Loucy (cell line): ENCODE results near the gene PEG3.

Experiments used
- H2AFZ ChIP-seq: fragments of 200-600 bp; sonication (generic); 2 replicates; pipeline ENCODE4 v1.6.0; 2016; ENCODE audit warnings: antibody characterized with exemption, mild to moderate bottlenecking, low read length, moderate library complexity
- H3F3A ChIP-seq: fragments of 200-600 bp; 2 replicates; pipeline ENCODE4 v1.6.0; 2016; ENCODE audit warnings: antibody characterized with exemption, low read depth, mild to moderate bottlenecking
- H3K27me3 ChIP-seq: fragments of 200-600 bp; sonication (generic); 2 replicates; pipeline ENCODE4 v1.6.1; 2014; ENCODE audit warnings: low read length, mild to moderate bottlenecking; ENCODE audit not compliant: insufficient read depth, poor library complexity, severe bottlenecking
- H3K36me3 ChIP-seq: fragments of 200-600 bp; sonication (generic); 2 replicates; pipeline ENCODE4 v1.6.1; 2016; ENCODE audit warnings: low read length; ENCODE audit not compliant: insufficient read depth
- H3K4me1 ChIP-seq: fragments of 200-600 bp; sonication (generic); 2 replicates; pipeline ENCODE4 v1.5.1; 2014; ENCODE audit warnings: low read length, mild to moderate bottlenecking; ENCODE audit not compliant: insufficient read depth, poor library complexity, severe bottlenecking
- H3K4me2 ChIP-seq: fragments of 200-600 bp; sonication (generic); 2 replicates; pipeline ENCODE4 v1.6.0; 2014; ENCODE audit warnings: antibody characterized with exemption, low read length, low read depth, mild to moderate bottlenecking; ENCODE audit not compliant: poor library complexity, severe bottlenecking
- H3K4me3 ChIP-seq: fragments of 200-600 bp; sonication (generic); 2 replicates; pipeline ENCODE4 v1.5.1; 2014; ENCODE audit warnings: low read length, mild to moderate bottlenecking, mixed read lengths; ENCODE audit not compliant: poor library complexity, severe bottlenecking
- H3K79me2 ChIP-seq: fragments of 200-600 bp; sonication (generic); 2 replicates; pipeline ENCODE4 v1.6.1; 2014; ENCODE audit warnings: low read length; ENCODE audit not compliant: insufficient read depth
- H3K9ac ChIP-seq: fragments of 200-600 bp; sonication (generic); 2 replicates; pipeline ENCODE4 v1.6.0; 2014; ENCODE audit warnings: mild to moderate bottlenecking, low read depth, low read length, moderate library complexity; ENCODE audit not compliant: poor library complexity, severe bottlenecking
- H3K9me2 ChIP-seq: fragments of 200-600 bp; sonication (generic); replicated peaks from 2 replicates; pipeline ENCODE4 v1.6.1; 2016; ENCODE audit warnings: low read depth, low read length, mixed read lengths
- H3K9me3 ChIP-seq: fragments of 200-600 bp; sonication (generic); 2 replicates; pipeline ENCODE4 v1.6.1; 2014; ENCODE audit warnings: mild to moderate bottlenecking, antibody characterized with exemption, low read length, low read depth; ENCODE audit not compliant: insufficient read depth
- H4K20me1 ChIP-seq: fragments of 200-600 bp; sonication (generic); 2 replicates; pipeline ENCODE4 v1.6.0; 2014; ENCODE audit warnings: antibody characterized with exemption, low read length, mild to moderate bottlenecking; ENCODE audit not compliant: insufficient read depth, poor library complexity, severe bottlenecking
- CTCF ChIP-seq: fragments of 200-600 bp; sonication (generic); conservative IDR thresholded peaks from 2 replicates; pipeline ENCODE4 v1.5.1; 2014; ENCODE audit warnings: mild to moderate bottlenecking, antibody characterized with exemption, low read length
- EZH2phosphoT487 ChIP-seq: fragments of 200-600 bp; IDR thresholded peaks from 2 replicates; pipeline ENCODE4 v1.6.1; 2018; ENCODE audit warnings: antibody characterized with exemption, mild to moderate bottlenecking, moderate library complexity, borderline replicate concordance

PEG3 gene

DNA sequence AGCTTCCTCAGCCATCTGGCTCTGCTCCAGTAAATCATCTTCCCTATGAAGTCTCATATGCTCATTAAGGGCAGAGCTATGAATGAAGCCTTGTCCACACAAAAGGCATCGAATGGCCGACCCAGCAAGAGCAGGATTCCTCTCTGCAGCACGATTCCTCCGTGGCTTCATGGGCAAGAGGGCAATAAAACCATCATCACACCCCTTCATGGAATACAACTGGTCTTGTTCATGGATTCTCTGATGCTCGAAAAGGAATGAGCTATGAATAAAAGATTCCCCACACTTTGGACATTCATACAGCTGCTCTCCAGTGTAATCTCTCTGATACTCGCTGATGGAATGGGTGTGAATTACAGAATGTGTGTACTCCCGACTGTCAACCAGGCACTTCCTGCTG lies 25.9 kb downstream of the PEG3 start:
- no peak overlapping the region for H3K9ac ChIP-seq
- no peaks in the 10 kb centered on the region for H4K20me1 ChIP-seq
- H3K27me3 ChIP-seq = no peaks in the 10 kb centered on the region
- no peaks in the 10 kb centered on the region for H3K79me2 ChIP-seq
- no peak for TF ChIP-seq EZH2phosphoT487
- no peak for TF ChIP-seq CTCF
- H3K9me2 ChIP-seq = no peaks in the 10 kb centered on the region
- no peak overlapping the region for H2AFZ ChIP-seq
- no peaks in the 10 kb centered on the region for H3F3A ChIP-seq
- H3K36me3 ChIP-seq = no peaks in the 10 kb centered on the region
- peaks cover 16% of the 10 kb centered on the region; the same call in 1 of the 2 replicates for H3K9me3 ChIP-seq
- H3K4me1 ChIP-seq = no peaks in the 10 kb centered on the region
- no peak overlapping the region for H3K4me2 ChIP-seq
- no peak overlapping the region for H3K4me3 ChIP-seq

GRCh38 chr19:56813531-56813930 lies 27.0 kb downstream of the PEG3 start:
- no peaks in the 10 kb centered on the region for H3K4me1 ChIP-seq
- no peaks in the 10 kb centered on the region for H3K79me2 ChIP-seq
- no peak overlapping the region for H3K4me2 ChIP-seq
- no peak overlapping the region for H3K9ac ChIP-seq
- peaks cover 12% of the 10 kb centered on the region; the same call in 1 of the 2 replicates for H3K9me3 ChIP-seq
- no peak overlapping the region for H2AFZ ChIP-seq
- H3F3A ChIP-seq = no peaks in the 10 kb centered on the region
- H3K4me3 ChIP-seq = no peak overlapping the region
- no peaks in the 10 kb centered on the region for H3K9me2 ChIP-seq
- no peaks in the 10 kb centered on the region for H3K36me3 ChIP-seq
- TF ChIP-seq CTCF = no peak
- no peak for TF ChIP-seq EZH2phosphoT487
- no peaks in the 10 kb centered on the region for H4K20me1 ChIP-seq
- no peaks in the 10 kb centered on the region for H3K27me3 ChIP-seq

DNA sequence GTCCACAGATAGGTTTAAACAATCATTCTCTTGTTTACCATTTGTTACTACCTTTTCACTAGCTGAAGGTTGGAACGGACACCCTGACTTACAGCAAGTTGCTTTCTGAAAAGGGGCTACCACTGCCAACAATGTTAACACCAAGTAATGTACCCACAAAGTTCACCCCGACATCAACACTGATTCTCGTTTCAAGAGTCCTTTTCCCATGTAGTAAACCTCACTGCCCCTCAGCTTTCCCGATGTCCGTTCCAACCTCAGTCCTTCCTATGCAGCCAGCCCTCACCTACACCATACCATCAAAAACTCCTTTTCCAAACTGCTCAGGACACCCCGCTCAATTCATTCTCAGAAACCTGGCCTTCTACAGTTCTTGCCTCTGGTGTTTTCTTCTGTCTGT lies 29.0 kb downstream of the PEG3 start:
- Histone ChIP-seq H3K36me3 (no peaks in the 10 kb centered on the region), H2AFZ (no peak overlapping the region), H3K9ac (no peak overlapping the region), H3K9me2 (no peaks in the 10 kb centered on the region), H3F3A (no peaks in the 10 kb centered on the region), H3K4me3 (no peak overlapping the region), H3K4me2 (no peak overlapping the region), H3K9me3 (peaks cover 10% of the 10 kb centered on the region; the same call in 1 of the 2 replicates), H4K20me1 (no peaks in the 10 kb centered on the region), H3K79me2 (no peaks in the 10 kb centered on the region), H3K27me3 (no peaks in the 10 kb centered on the region), H3K4me1 (no peaks in the 10 kb centered on the region)
- TF ChIP-seq CTCF (no peak), EZH2phosphoT487 (no peak)
